HepG2 (cell line): Measurements from ENCODE around the gene SLC35B2. TPM values are rescaled to one million over a fixed set of nuclear protein-coding genes. Genes with fewer than 3 reads are reported as not detected.

Experiments used
- ARNTL ChIP-seq: sonication (generic); formaldehyde crosslinking; IDR thresholded peaks from 2 replicates; pipeline ENCODE4 v1.4.0; 2020; ENCODE audit warnings: mild to moderate bottlenecking, missing genetic modification reagents
- FOXC1 ChIP-seq: sonication (generic); formaldehyde crosslinking; IDR thresholded peaks from 2 replicates; pipeline ENCODE4 v1.8.0; 2022; ENCODE audit warnings: mild to moderate bottlenecking, missing genetic modification reagents, borderline replicate concordance
- FOXK1 ChIP-seq: sonication (generic); formaldehyde crosslinking; IDR thresholded peaks from 2 replicates; pipeline ENCODE4 v1.4.0; 2020; ENCODE audit warnings: low read depth, missing genetic modification reagents, borderline replicate concordance
- GTF3A ChIP-seq: sonication (generic); formaldehyde crosslinking; conservative IDR thresholded peaks from 2 replicates; pipeline ENCODE4 v1.4.0; 2020; ENCODE audit warnings: mild to moderate bottlenecking, missing genetic modification reagents
- KDM4B ChIP-seq: sonication (generic); formaldehyde crosslinking; IDR thresholded peaks from 2 replicates; pipeline ENCODE4 v1.4.0; 2020; ENCODE audit warnings: missing genetic modification reagents
- KLF16 ChIP-seq, 2 experiments: sonication (generic) in 1 of 2; formaldehyde crosslinking in 1 of 2; IDR thresholded peaks; 2 replicates each; pipeline versions ENCODE4 v1.6.1 to v1.8.0; 2016 to 2023; ENCODE audit warnings: missing genetic modification reagents in 2 of 2, missing compliant biosample characterization in 1 of 2
- LCORL ChIP-seq, 2 experiments: fragments of 450-650 bp in 1 of 2; sonication (generic) in 1 of 2; formaldehyde crosslinking in 1 of 2; IDR thresholded peaks; 2 replicates each; pipeline versions ENCODE4 v1.5.0 to v1.6.1; 2017 to 2020; ENCODE audit warnings: antibody characterized with exemption in 1 of 2, missing genetic modification reagents in 1 of 2
- MZF1 ChIP-seq: sonication (generic); formaldehyde crosslinking; IDR thresholded peaks from 2 replicates; pipeline ENCODE4 v1.8.1; 2023; ENCODE audit warnings: mild to moderate bottlenecking, missing genetic modification reagents, borderline replicate concordance
- NR1H2 ChIP-seq: sonication (generic); formaldehyde crosslinking; IDR thresholded peaks from 2 replicates; pipeline ENCODE4 v1.8.1; 2022; ENCODE audit warnings: low read depth, missing genetic modification reagents, borderline replicate concordance
- RNF2 ChIP-seq: fragments of 450-650 bp; conservative IDR thresholded peaks from 2 replicates; pipeline ENCODE4 v1.6.1; 2016; ENCODE audit warnings: low read depth
- SMYD3 ChIP-seq: sonication (generic); formaldehyde crosslinking; IDR thresholded peaks from 2 replicates; pipeline ENCODE4 v1.8.1; 2023; ENCODE audit warnings: mild to moderate bottlenecking, missing genetic modification reagents
- TCF7 ChIP-seq: sonication (generic); IDR thresholded peaks from 2 replicates; pipeline ENCODE4 v1.6.1; 2016; ENCODE audit warnings: antibody characterized with exemption, low read depth
- ZNF17 ChIP-seq: sonication (generic); formaldehyde crosslinking; IDR thresholded peaks from 2 replicates; pipeline ENCODE4 v1.5.0; 2020; ENCODE audit warnings: mild to moderate bottlenecking, missing genetic modification reagents
- ZNF251 ChIP-seq: sonication (generic); formaldehyde crosslinking; IDR thresholded peaks from 2 replicates; pipeline ENCODE4 v1.9.0; 2021; ENCODE audit warnings: mild to moderate bottlenecking, missing genetic modification reagents
- ZNF292 ChIP-seq: sonication (generic); formaldehyde crosslinking; IDR thresholded peaks from 2 replicates; pipeline ENCODE4 v1.8.1; 2022; ENCODE audit warnings: mild to moderate bottlenecking, low read depth, missing genetic modification reagents, borderline replicate concordance
- ZNF350 ChIP-seq: sonication (generic); formaldehyde crosslinking; IDR thresholded peaks from 2 replicates; pipeline ENCODE4 v1.4.0; 2020; ENCODE audit warnings: mild to moderate bottlenecking, low read depth, missing genetic modification reagents, borderline replicate concordance
- ZNF780A ChIP-seq: sonication (generic); formaldehyde crosslinking; IDR thresholded peaks from 2 replicates; pipeline ENCODE4 v1.8.0; 2022; ENCODE audit warnings: mild to moderate bottlenecking, missing genetic modification reagents, moderate library complexity
- ZNF781 ChIP-seq: sonication (generic); formaldehyde crosslinking; IDR thresholded peaks from 2 replicates; pipeline ENCODE4 v1.5.1; 2020; ENCODE audit warnings: borderline replicate concordance, mild to moderate bottlenecking, missing genetic modification reagents; ENCODE audit errors: not compliant biosample characterization
- polyA plus RNA-seq, 8 experiments: library from polyadenylated mRNA; depleted of rRNA in 3 of 8; stranded (reverse) in 7 of 8; unstranded in 1 of 8; fragments of >200 nt; fragmentation: Illumina TruSeq in 4 of 8; extraction: Trizol in 4 of 8; gene quantifications; 2 replicates each; pipeline versions ENCODE4 v1.2.1 to v1.2.3, GENCODE V29; 2011 to 2016; ENCODE audit warnings: low read depth in 4 of 8, missing spikeins in 1 of 8, mixed read lengths in 1 of 8; ENCODE audit not compliant: insufficient read depth in 1 of 8
- total RNA-seq, 5 experiments: library from RNA; depleted of rRNA; stranded (reverse); fragments of >200 nt; fragmentation: Illumina TruSeq; extraction: Trizol; gene quantifications; 2 replicates each; pipeline ENCODE4 v1.2.3, GENCODE V29; 2016; ENCODE audit warnings: low read depth in 1 of 5
- TF ChIP-seq, protein P1 (sequence below): sonication (generic); formaldehyde crosslinking; IDR thresholded peaks from 2 replicates; pipeline ENCODE4 v1.5.0; 2020; ENCODE audit warnings: missing genetic modification reagents
- TF ChIP-seq, protein P2 (sequence below): IDR thresholded peaks from 2 replicates; pipeline ENCODE4 v1.6.1; 2016; ENCODE audit warnings: mild to moderate bottlenecking
- TF ChIP-seq, protein P3 (sequence below): sonication (generic); formaldehyde crosslinking; IDR thresholded peaks from 2 replicates; pipeline ENCODE4 v1.4.0; 2020; ENCODE audit warnings: missing genetic modification reagents, borderline replicate concordance
- TF ChIP-seq, protein P4 (sequence below): sonication (generic); formaldehyde crosslinking; IDR thresholded peaks from 2 replicates; pipeline ENCODE4 v1.8.0; 2022; ENCODE audit warnings: mild to moderate bottlenecking, missing genetic modification reagents, moderate library complexity

The SLC35B2 gene
- total and polyA plus RNA-seq, 2 of the 13 experiments (the other 11 are each of a cell fraction or from before 2014, with no cell fraction given): 61.1 to 148 TPM

DNA sequence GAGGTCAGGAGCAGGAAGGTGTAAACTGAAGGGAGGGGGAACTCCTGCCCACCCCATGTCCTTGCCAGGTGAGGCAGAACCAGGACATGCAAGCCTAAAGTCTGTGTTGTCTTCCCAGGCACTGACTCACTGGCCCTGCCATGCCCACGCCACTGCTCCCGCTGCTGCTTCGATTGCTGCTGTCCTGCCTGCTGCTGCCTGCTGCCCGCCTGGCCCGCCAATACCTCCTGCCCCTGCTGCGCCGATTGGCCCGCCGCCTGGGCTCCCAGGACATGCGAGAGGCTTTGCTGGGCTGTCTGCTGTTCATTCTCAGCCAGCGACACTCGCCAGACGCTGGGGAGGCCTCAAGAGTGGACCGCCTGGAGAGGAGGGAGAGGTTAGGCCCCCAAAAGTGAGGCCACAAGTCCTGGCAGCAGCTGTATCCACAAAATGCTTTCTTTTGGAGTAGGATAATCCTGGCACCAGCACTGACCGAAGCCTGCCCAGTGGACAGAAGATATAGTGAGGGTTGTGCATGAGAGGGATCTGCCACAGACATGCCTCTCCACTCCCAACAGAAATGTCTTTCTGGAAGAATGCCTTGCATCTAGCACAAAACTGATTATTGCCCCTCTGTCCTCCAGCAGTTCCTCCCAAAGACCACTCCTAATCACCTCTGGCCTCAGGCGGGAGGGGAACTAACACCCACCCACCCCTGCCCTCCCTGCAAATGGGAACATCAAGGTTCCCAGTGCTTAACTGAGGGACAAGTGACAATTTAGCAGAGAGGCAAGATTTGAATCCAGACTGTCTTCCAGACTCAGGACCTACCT is 39.8 kb downstream of the SLC35B2 start (continued):
- no peak for TF ChIP-seq FOXK1
- peak; percentile 49; the same call in 1 of the 2 replicates for TF ChIP-seq RNF2
- TF ChIP-seq LCORL (IDR thresholded peaks at IDR 0.05): no peak
- TF ChIP-seq LCORL (CRISPR knock-in tag; IDR thresholded peaks at IDR 0.05): peak; percentile 46; the same call in 1 of the 2 replicates
- TF ChIP-seq GTF3A (CRISPR knock-in tag): no peak
- no peak for TF ChIP-seq ZNF17 (CRISPR knock-in tag)
- TF ChIP-seq ARNTL (CRISPR knock-in tag): no peak
- TF ChIP-seq TCF7: no peak
- TF ChIP-seq ZNF292: peak; percentile 79
- no peak for TF ChIP-seq KDM4B (CRISPR knock-in tag)
- TF ChIP-seq FOXC1 (CRISPR knock-in tag): 0 out of 2 replicates have a peak, but pooled peaks have one; percentile 33
- no peak; the same call in 1 of the 2 replicates for TF ChIP-seq SMYD3 (CRISPR knock-in tag)
- TF ChIP-seq KLF16 (CRISPR knock-in tag; IDR thresholded peaks at IDR 0.05): no peak
- no peak for TF ChIP-seq ZNF781 (CRISPR knock-in tag)
- no peak for TF ChIP-seq MZF1
- TF ChIP-seq, protein P1, sequence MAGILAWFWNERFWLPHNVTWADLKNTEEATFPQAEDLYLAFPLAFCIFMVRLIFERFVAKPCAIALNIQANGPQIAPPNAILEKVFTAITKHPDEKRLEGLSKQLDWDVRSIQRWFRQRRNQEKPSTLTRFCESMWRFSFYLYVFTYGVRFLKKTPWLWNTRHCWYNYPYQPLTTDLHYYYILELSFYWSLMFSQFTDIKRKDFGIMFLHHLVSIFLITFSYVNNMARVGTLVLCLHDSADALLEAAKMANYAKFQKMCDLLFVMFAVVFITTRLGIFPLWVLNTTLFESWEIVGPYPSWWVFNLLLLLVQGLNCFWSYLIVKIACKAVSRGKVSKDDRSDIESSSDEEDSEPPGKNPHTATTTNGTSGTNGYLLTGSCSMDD (CRISPR knock-in tag): no peak
- no peak for TF ChIP-seq ZNF350
- TF ChIP-seq ZNF780A (CRISPR knock-in tag): no peak
- no peak for TF ChIP-seq ZNF251
- TF ChIP-seq, protein P2, sequence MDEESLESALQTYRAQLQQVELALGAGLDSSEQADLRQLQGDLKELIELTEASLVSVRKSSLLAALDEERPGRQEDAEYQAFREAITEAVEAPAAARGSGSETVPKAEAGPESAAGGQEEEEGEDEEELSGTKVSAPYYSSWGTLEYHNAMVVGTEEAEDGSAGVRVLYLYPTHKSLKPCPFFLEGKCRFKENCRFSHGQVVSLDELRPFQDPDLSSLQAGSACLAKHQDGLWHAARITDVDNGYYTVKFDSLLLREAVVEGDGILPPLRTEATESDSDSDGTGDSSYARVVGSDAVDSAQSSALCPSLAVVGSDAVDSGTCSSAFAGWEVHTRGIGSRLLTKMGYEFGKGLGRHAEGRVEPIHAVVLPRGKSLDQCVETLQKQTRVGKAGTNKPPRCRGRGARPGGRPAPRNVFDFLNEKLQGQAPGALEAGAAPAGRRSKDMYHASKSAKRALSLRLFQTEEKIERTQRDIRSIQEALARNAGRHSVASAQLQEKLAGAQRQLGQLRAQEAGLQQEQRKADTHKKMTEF: no peak
- TF ChIP-seq, protein P3, sequence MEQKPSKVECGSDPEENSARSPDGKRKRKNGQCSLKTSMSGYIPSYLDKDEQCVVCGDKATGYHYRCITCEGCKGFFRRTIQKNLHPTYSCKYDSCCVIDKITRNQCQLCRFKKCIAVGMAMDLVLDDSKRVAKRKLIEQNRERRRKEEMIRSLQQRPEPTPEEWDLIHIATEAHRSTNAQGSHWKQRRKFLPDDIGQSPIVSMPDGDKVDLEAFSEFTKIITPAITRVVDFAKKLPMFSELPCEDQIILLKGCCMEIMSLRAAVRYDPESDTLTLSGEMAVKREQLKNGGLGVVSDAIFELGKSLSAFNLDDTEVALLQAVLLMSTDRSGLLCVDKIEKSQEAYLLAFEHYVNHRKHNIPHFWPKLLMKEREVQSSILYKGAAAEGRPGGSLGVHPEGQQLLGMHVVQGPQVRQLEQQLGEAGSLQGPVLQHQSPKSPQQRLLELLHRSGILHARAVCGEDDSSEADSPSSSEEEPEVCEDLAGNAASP (CRISPR knock-in tag): no peak
- TF ChIP-seq, protein P4, sequence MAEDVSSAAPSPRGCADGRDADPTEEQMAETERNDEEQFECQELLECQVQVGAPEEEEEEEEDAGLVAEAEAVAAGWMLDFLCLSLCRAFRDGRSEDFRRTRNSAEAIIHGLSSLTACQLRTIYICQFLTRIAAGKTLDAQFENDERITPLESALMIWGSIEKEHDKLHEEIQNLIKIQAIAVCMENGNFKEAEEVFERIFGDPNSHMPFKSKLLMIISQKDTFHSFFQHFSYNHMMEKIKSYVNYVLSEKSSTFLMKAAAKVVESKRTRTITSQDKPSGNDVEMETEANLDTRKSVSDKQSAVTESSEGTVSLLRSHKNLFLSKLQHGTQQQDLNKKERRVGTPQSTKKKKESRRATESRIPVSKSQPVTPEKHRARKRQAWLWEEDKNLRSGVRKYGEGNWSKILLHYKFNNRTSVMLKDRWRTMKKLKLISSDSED: no peak
- TF ChIP-seq NR1H2 (CRISPR knock-in tag): no peak
